Tibial artery (tissue), 4 donors: ENCODE data around the gene HIPK2.

Experiments
- DNase-seq, 2 donors: peaks; one replicate each; pipeline ENCODE4 v3.0.0-alpha.2; 2019
- H3K27ac ChIP-seq, 2 donors: fragments of 200-600 bp; sonication (generic) in 1 of 2; 1 replicate in 1 of 2; 2 replicates in 1 of 2; pipeline ENCODE4 v1.5.1; 2018 to 2019; ENCODE audit warnings: mild to moderate bottlenecking in 1 of 2
- H3K27me3 ChIP-seq, 2 donors: fragments of 200-600 bp; sonication (generic) in 1 of 2; one replicate each; pipeline versions ENCODE4 v1.5.1 to v1.6.0; 2016 to 2019
- H3K36me3 ChIP-seq, 3 donors: fragments of 200-600 bp; sonication (generic) in 2 of 3; one replicate each; pipeline ENCODE4 v1.5.1; 2016 to 2019; ENCODE audit warnings: mild to moderate bottlenecking in 2 of 3
- H3K4me1 ChIP-seq, 4 donors: fragments of 200-600 bp; sonication (generic) in 2 of 4; 1 replicate in 3 of 4; 2 replicates in 1 of 4; pipeline ENCODE4 v1.5.1; 2016 to 2019
- H3K4me3 ChIP-seq, 2 donors: fragments of 200-600 bp; sonication (generic) in 1 of 2; 1 replicate in 1 of 2; 2 replicates in 1 of 2; pipeline ENCODE4 v1.5.1; 2018 to 2019; ENCODE audit warnings: mild to moderate bottlenecking in 2 of 2
- H3K9me3 ChIP-seq, 3 donors: fragments of 200-600 bp; sonication (generic) in 1 of 3; one replicate each; pipeline ENCODE4 v1.5.1; 2016 to 2019
- intact Hi-C: fragments of 100-400 bp; cut with DNase I; formaldehyde crosslinking; loops from one replicate; pipeline ENCODE4 v1.15.0; 2023; ENCODE audit warnings: low total_unique reads
- TF ChIP-seq, protein P1 (sequence below), 2 experiments: fragments of 200-600 bp in 1 of 2; fragments of 450-650 bp in 1 of 2; IDR thresholded peaks; one replicate each; pipeline ENCODE4 v1.5.1; 2017 to 2019; ENCODE audit warnings: antibody characterized with exemption in 2 of 2, mild to moderate bottlenecking in 1 of 2, moderate library complexity in 1 of 2

The HIPK2 gene

DNA sequence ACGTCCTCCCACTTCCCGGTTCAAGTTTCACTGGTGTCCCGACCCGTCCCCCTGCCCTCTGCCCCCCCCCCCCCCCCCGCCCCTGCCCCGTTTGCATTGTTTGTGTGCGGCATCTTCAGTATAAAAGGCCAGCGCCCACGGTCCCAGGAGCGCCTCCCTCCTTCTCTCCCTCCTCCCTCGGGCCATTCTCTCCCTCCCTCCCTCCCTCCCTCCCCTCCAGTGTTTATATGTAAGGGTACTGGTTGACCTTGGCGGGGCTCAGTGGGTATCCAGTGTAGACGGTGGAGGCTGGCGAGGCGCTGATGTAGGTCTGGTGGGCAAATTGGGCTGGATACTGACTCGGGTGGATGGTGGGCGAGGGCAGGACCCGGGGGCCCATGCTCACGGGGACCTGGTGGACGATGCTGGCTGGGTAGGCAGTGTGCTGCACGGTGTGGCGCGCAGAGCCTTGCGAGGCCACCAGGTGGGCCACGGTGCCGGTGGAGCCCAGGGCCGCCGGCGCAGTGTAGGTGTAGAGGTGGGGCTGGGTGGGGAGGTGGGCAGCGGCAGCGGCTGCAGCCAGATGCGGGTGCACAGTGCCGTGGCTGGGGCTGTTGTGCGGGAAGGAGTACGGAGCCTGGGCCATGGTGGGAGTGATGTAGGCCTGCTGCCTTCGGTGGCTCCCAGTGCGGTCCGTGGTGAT lies 205.0 kb downstream of the HIPK2 start:
- intact Hi-C loops: no loop called here
- peaks cover 58 to 95% (median 67%) of the 10 kb centered on the region in 3 donors for H3K36me3 ChIP-seq
- TF ChIP-seq, protein P1, sequence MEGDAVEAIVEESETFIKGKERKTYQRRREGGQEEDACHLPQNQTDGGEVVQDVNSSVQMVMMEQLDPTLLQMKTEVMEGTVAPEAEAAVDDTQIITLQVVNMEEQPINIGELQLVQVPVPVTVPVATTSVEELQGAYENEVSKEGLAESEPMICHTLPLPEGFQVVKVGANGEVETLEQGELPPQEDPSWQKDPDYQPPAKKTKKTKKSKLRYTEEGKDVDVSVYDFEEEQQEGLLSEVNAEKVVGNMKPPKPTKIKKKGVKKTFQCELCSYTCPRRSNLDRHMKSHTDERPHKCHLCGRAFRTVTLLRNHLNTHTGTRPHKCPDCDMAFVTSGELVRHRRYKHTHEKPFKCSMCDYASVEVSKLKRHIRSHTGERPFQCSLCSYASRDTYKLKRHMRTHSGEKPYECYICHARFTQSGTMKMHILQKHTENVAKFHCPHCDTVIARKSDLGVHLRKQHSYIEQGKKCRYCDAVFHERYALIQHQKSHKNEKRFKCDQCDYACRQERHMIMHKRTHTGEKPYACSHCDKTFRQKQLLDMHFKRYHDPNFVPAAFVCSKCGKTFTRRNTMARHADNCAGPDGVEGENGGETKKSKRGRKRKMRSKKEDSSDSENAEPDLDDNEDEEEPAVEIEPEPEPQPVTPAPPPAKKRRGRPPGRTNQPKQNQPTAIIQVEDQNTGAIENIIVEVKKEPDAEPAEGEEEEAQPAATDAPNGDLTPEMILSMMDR (IDR thresholded peaks at IDR 0.05): no peak

DNA sequence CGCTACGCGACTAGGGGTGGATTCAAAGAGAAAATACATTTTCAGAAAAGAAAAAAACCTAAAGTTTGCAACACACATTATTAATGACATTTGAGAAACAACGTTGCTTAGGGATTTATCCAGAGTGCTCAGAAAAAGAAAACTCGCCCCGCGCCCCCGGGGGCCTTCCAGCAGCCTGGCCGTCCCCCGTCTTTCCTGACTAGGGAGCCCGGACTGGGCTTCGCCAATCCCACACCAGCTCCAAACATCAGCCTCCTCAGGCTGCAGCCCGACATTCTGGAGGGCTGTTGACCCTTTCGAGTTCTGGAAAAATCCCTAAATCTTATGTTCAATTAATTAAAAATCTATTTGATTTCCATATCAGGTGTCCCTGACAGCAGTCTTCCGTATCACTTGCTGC lies 205.7 kb downstream of the HIPK2 start:
- TF ChIP-seq, protein P1 (IDR thresholded peaks at IDR 0.05): no peak
- no peaks in the 10 kb centered on the region for H3K9me3 ChIP-seq
- no peaks in the 10 kb centered on the region for H3K27me3 ChIP-seq
- H3K4me1 ChIP-seq: no peaks in the 10 kb centered on the region
- peaks cover 63 to 96% (median 63%) of the 10 kb centered on the region in 3 donors for H3K36me3 ChIP-seq
- no peak overlapping the region for H3K27ac ChIP-seq
- intact Hi-C loops: no loop called here
- no peak for DNase-seq
- no peak overlapping the region for H3K4me3 ChIP-seq

More for the DNA sequence above, 205.0 kb downstream of the HIPK2 start:
- Histone ChIP-seq H3K27ac (no peak overlapping the region), H3K9me3 (no peaks in the 10 kb centered on the region), H3K4me1 (no peaks in the 10 kb centered on the region), H3K4me3 (no peak overlapping the region), H3K27me3 (no peaks in the 10 kb centered on the region)
- no peak for DNase-seq

DNA sequence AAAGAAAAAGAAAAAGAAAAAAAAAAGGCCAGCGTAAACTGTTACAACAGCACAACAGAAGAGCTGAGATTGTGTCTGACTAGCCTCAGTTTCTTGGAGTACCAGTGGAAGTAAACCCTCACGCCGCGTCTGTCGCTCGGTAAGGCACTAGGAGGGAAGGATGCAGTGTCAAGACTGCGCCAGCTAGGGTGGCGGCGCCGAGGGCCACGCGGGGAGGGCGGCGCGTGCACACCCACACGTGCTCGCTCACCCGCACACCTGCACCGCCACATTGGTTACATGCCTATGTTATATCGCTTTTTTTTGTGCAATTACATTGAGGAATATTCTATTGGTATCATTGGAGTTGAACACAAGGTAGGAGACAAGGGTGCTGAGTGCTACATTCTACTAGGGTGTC lies 206.1 kb downstream of the HIPK2 start:
- no peaks in the 10 kb centered on the region for H3K9me3 ChIP-seq
- no peaks in the 10 kb centered on the region for H3K27me3 ChIP-seq
- DNase-seq: no peak
- TF ChIP-seq, protein P1 (IDR thresholded peaks at IDR 0.05): no peak
- intact Hi-C loops: no loop called here
- no peak overlapping the region for H3K27ac ChIP-seq
- H3K4me3 ChIP-seq: no peak overlapping the region
- peaks cover 62 to 97% (median 63%) of the 10 kb centered on the region in 3 donors for H3K36me3 ChIP-seq
- H3K4me1 ChIP-seq: no peaks in the 10 kb centered on the region

DNA sequence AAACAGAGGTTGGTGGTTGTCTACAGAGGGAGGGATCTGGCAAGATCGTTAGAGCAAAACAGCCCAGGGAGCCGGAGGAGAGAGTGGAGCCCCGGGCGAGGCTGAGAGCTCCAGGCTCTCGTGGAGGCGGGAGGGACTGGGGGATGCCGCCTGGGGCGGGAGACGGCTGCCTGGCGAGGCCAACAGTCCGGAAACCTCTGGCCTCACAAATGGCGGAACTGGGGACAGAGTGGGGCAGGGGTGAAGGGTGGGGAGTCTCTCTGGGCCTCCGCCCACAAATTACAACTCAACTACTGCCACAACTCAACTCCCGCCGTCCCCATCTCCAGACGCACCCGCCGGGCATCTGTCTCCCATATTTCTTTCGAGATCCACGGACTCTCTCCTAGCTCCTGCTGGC lies 206.6 kb downstream of the HIPK2 start:
- H3K27ac ChIP-seq: no peak overlapping the region
- intact Hi-C loops: no loop called here
- H3K27me3 ChIP-seq: no peaks in the 10 kb centered on the region
- no peaks in the 10 kb centered on the region for H3K9me3 ChIP-seq
- H3K4me1 ChIP-seq: no peaks in the 10 kb centered on the region
- no peak overlapping the region for H3K4me3 ChIP-seq
- TF ChIP-seq, protein P1 (IDR thresholded peaks at IDR 0.05): no peak
- H3K36me3 ChIP-seq: peaks cover 57 to 94% (median 59%) of the 10 kb centered on the region in 3 donors
- DNase-seq: no peak

DNA sequence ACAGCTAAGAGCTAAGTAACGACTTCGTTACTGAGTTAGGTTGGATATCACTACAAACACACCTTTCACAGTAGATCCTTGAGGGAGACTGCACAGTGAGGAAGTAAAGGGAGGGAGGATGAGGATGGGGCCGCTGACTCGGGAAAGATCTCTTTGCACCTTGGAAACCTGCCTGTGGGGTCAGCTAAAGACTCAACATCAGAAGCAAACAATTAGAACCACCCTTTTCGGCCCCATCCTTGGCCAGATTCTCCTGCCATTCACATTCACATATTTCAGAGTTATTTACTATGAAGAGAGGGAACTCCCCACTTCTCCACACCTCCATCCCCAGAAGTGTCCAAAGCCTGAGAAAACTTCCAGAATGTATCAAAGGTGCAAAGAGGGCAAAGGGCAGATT lies 207.2 kb downstream of the HIPK2 start:
- Histone ChIP-seq H3K27ac (no peak overlapping the region), H3K36me3 (peaks cover 52 to 88% (median 53%) of the 10 kb centered on the region in 3 donors), H3K27me3 (no peaks in the 10 kb centered on the region), H3K4me1 (no peaks in the 10 kb centered on the region), H3K4me3 (no peak overlapping the region), H3K9me3 (no peaks in the 10 kb centered on the region)
- DNase-seq: no peak
- intact Hi-C loops: no loop called here
- TF ChIP-seq, protein P1 (IDR thresholded peaks at IDR 0.05): no peak
